Ammon's horn (tissue), 1 donor: ENCODE measurements around the gene WWC1.
"Not testable (repeated sequence)": the region's sequence is repeated elsewhere in the genome, so short reads cannot be mapped to it uniquely, and the experiment has no call there.

Experiments
- DNase-seq: peaks from one replicate; pipeline ENCODE4 v3.0.0-alpha.2; 2016; ENCODE audit warnings: low spot score

Gene WWC1

GRCh38 chr5:168413062-168413461, 121.6 kb downstream of the WWC1 start:
- no peak for DNase-seq

GRCh38 chr5:168413596-168413995, 122.2 kb downstream of the WWC1 start:
- no peak for DNase-seq

DNA sequence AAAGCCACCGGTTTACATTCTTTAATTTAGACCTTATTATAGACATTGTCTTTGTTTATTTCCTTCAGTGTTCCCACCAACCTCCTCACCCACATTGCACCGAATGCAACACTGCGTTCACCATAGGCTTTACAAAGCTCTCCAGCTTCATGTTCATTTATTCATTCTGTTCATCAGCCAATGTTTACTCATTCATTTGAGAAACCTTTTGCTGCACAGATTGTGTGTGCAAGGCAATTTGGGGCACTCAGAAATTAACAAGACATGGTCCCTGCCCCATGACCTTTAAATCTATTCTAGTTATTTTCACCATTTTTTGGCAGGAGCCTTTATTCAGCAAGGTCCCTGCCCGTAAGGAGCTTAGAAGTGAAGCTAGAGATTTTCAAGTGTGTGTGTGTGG, 124.0 kb downstream of the WWC1 start:
- peak; percentile 24 for DNase-seq

- no peak for DNase-seq
Measured at GRCh38 chr5:168415971-168416370, 124.5 kb downstream of the WWC1 start.

DNA sequence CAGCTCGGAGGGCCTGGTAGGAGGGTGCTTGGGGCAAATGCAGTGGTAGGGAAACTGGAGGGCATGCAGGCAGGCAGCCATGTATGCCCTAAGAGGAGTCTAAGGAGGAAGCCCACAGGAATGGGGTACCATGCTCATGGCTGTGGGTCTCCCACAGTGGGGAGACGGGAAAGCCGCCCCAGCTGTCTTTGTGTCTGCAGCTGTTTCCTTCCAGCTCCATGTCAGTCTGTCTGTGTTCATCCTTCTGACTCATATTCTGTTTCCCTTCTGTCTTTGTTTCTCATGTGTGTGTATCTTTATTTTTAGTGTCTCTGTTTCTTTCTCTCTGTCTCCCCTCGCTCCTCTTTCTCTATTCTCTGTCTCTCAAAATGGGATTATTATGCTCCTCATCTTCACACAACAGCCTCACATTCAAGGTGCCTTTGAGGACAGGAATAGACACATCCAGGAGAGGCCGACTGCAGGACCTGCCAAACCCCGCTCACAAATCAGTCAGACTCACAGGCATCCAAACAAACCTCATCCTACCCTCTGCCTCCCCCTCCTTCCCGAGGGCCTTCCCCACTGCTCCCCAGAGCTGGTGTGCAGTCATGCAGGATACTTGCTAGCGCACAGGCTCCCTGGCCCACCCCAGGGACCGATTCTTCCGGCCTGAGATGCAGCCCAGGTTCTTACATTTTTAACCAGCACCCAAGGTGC, 126.4 kb downstream of the WWC1 start:
- DNase-seq: no peak

GRCh38 chr5:168420461-168420860, 129.0 kb downstream of the WWC1 start:
- DNase-seq: no peak

- DNase-seq: no peak
Measured at GRCh38 chr5:168422431-168422830, 131.0 kb downstream of the WWC1 start.

GRCh38 chr5:168423478-168423877, 132.0 kb downstream of the WWC1 start:
- DNase-seq: no peak

GRCh38 chr5:168423971-168424370, 132.5 kb downstream of the WWC1 start:
- no peak for DNase-seq

DNA sequence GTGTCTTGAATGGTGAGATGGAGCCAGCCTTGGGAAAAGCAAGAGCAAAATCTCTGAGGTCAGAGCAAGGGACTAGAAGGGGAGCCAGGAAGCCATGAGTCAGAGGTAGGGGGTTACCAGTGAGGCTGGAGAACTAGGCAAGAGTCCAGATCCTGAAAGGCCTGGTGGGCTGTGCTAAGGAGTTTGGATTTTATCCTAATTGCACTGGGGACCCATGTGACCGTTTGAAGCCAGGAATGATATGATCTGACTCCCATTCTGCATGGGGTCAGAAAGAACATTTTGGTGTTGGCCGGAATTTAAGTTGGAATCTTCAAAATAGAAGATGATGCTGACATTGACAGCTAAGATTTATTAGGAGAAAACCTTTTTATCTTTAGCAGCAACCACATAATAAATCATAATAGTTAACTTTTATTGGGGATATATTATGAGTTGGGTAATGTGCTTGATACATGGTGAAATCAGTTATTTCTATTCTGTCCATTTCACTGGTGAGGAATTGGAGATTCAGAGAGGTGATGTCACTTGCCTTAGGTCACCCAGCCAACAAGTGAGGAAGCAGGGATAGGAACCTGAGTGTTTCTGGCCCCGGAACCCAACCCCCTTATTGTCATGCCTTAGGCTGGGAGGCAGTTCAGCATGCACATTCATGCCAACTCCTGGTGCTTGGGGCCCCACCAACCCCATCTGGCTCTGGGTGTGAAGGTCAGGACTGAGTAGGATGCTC, 133.3 kb downstream of the WWC1 start:
- no peak for DNase-seq

DNA sequence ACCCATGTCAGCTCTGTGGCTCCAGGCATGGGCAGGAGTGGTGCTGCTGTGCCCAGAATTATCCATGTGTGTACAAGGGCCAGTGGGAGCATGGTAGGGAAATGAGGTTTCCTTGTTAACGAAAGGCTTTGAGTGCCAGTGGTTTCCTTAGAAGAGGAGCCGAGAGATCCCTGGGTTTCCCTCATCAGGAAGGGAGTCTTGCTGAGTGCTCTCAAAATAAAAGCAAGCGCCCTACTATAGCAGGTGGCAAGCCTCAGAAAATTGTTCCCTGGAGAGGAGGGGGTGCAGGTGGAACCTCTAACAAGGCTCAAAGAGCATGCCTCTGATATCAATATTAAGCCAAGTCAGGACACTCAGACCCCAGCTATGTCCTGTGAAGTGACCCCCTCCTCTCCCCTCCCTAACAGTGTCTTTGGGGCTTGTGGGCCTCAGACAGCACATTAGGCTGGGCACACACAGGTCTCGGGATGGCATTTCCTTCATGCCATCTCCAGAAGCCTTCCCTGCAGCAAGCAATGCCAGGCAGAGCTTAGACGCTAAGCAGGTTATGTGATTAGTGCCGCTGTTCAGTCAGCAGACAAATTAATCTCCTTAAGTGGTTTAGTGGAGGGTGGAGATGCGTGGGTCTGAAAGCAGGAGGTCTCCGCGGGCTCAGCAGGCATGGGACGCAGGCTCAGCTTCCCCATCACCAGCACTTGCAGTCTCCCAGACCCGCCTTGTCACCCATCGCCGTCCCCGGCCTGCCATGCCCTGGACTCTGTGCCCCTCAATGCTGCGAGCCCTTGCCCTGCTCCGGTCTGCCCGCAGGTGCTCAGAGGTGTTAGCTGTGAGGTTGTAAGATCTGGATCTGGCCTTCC, 134.8 kb downstream of the WWC1 start:
- DNase-seq: no peak

GRCh38 chr5:168426864-168427172, 135.4 kb downstream of the WWC1 start:
- no peak for DNase-seq

DNA sequence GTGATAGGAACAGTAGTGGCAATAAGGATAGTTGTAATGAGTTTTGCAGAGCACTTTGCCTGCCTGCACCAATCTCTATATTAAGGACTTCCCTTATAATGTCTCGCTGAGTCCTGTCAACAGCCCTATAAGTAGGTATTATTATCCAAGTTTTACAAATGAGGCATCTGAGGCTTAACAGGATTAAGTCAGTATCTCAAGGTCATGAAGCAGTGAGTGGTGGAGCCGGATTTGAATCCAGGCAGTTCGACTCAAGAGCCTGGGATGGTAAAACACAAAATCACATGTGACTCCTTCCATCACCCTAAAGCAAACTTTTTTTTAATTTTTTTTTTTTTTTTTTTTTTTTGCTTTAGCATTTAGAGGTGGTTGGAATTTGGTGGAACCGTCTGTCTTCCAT, 135.8 kb downstream of the WWC1 start:
- DNase-seq: no peak

GRCh38 chr5:168428552-168428951, 137.1 kb downstream of the WWC1 start:
- DNase-seq: no peak

- DNase-seq: no peak
Measured at GRCh38 chr5:168430296-168430695, 138.9 kb downstream of the WWC1 start.

DNA sequence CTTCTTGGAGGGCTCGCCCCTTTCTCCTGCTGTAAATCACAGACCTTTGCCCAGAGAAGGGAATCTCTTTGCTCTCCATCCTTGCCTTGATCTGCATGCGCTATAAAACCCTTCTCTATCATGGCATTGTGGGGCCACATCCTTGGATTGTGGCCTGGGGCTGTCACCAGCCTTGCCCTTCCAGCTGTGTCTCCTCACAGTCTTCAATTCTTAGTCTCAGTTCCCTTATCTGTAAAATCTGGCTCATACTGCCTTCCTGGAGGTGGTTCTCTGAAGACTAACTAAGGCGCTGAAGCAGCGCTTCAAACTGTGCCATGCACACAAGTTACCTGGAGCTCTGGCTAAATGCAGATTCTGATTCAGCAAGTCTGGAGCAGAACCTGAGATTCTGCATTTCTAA, 141.5 kb downstream of the WWC1 start:
- DNase-seq: no peak

DNA sequence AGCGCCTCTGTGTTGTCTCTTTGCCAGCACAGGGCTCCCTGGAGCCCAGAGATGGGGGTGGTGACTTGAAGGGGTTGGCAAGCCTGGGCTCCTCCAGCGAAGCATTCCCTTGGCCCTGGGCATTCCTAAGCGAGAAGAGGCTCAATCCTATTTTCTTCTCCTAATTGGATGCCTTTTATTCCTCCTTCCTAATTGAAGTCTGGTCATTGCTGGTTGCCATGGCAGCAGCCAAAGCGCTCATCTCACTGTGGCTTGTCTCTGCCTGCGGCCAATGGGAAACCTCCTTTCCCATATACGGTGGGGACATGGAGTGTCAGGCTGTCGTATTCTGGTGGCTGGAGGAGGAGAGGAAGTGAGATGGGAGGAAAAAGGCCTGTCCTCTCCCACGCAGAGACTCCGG, 142.6 kb downstream of the WWC1 start:
- DNase-seq: peak; percentile 82

GRCh38 chr5:168434746-168435321, 143.4 kb downstream of the WWC1 start:
- DNase-seq: peak; percentile 19

- not testable (repeated sequence) for DNase-seq
Measured at GRCh38 chr5:168435340-168435739, 143.9 kb downstream of the WWC1 start.

DNA sequence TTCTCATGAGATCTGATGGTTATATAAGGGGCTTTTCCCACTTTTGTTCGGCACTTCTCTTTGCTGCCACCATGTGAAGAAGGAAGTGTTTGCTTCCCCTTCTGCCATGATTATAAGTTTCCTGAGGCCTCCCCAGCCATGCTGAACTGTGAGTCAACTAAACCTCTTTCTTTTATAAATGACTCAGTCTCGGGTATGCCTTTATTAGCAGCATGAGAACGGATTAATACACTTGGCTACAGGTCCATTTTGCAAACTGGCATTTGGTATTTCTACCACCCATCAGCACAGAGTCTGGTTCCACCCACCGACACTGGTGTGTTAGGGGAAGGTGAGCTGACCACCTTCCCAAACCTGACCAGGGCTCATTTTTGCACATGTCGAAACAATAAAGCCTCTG, 146.9 kb downstream of the WWC1 start:
- no peak for DNase-seq

DNA sequence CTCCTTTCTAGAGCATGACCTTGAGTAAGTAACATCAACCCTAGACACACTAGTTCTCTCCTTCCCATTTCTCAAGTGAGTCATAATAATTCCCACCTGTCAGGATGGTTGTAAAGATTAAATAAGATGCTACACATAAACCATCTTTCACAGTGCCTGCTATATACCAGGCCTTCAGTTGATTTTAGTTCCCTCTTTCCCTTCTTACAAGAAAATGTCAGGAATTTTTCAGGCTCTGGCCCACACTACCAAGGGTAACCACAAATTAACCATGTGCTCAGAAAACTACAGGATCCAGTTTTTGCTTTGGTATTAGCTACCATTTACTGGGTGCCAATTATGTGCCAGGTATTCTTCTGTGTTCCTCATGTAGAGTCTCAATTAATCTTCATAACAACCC, 152.1 kb downstream of the WWC1 start:
- no peak for DNase-seq

GRCh38 chr5:168443950-168444700, 152.7 kb downstream of the WWC1 start:
- DNase-seq: no peak
